Gastrocnemius medialis (tissue), 4 donors: ENCODE data around the gene SAC3D1. TPM values are rescaled to one million over a fixed set of nuclear protein-coding genes. Genes with fewer than 3 reads are reported as not detected.
"Not testable (repeated sequence)": the region's sequence is repeated elsewhere in the genome, so short reads cannot be mapped to it uniquely, and the experiment has no call there.

ENCODE experiments used
- ATAC-seq, 2 donors: fragments of 150-250 bp; one replicate each; pipeline ENCODE4 v1.9.1; 2016
- DNase-seq, 2 donors: peaks; one replicate each; pipeline ENCODE4 v3.0.0-alpha.2; 2019
- H3K27ac ChIP-seq, 4 donors: fragments of 200-600 bp; sonication (generic); 1 replicate in 1 of 4; 2 replicates in 3 of 4; pipeline ENCODE4 v1.5.1; 2016 to 2018; ENCODE audit warnings: mild to moderate bottlenecking in 2 of 4, moderate library complexity in 1 of 4
- H3K27me3 ChIP-seq, 3 donors: fragments of 200-600 bp; sonication (generic) in 2 of 3; 1 replicate in 1 of 3; 2 replicates in 2 of 3; pipeline versions ENCODE4 v1.5.1 to v1.6.0; 2016 to 2019; ENCODE audit warnings: mild to moderate bottlenecking in 1 of 3, moderate library complexity in 1 of 3
- H3K36me3 ChIP-seq, 2 donors: fragments of 200-600 bp; sonication (generic) in 1 of 2; one replicate each; pipeline ENCODE4 v1.5.1; 2017 to 2018
- H3K4me1 ChIP-seq, 2 donors: fragments of 200-600 bp; sonication (generic) in 1 of 2; one replicate each; pipeline ENCODE4 v1.5.1; 2016 to 2017; ENCODE audit warnings: mild to moderate bottlenecking in 2 of 2
- H3K4me3 ChIP-seq, 4 donors: fragments of 200-600 bp; sonication (generic) in 3 of 4; 1 replicate in 1 of 4; 2 replicates in 3 of 4; pipeline ENCODE4 v1.5.1; 2016 to 2019; ENCODE audit warnings: mild to moderate bottlenecking in 2 of 4
- H3K9me3 ChIP-seq, 3 donors: fragments of 200-600 bp; sonication (generic) in 2 of 3; 1 replicate in 1 of 3; 2 replicates in 2 of 3; pipeline ENCODE4 v1.5.1; 2016 to 2019
- CTCF ChIP-seq, 5 experiments: fragments of 450-650 bp in 3 of 5; fragments of 200-600 bp in 2 of 5; sonication (generic) in 2 of 5; IDR thresholded peaks in 4 of 5; conservative IDR thresholded peaks in 1 of 5; 1 replicate in 4 of 5; 2 replicates in 1 of 5; pipeline ENCODE4 v1.5.1; 2016 to 2019; ENCODE audit warnings: antibody characterized with exemption in 5 of 5, mild to moderate bottlenecking in 3 of 5, moderate library complexity in 3 of 5
- POLR2A ChIP-seq, 2 donors: fragments of 450-650 bp; IDR thresholded peaks; one replicate each; pipeline ENCODE4 v1.6.1; 2017; ENCODE audit warnings: antibody characterized with exemption in 2 of 2, mild to moderate bottlenecking in 2 of 2, moderate library complexity in 2 of 2
- in situ Hi-C, 4 donors: fragments of 200-750 bp; cut with MboI; loops; one replicate each; pipeline versions ENCODE4 v1.15.0 to v1.8.0; 2017; ENCODE audit warnings: low sequenced_read_pairs in 4 of 4
- intact Hi-C: fragments of 100-400 bp; cut with DNase I; formaldehyde crosslinking; loops from one replicate; pipeline ENCODE4 v1.15.1; 2023; ENCODE audit warnings: low total_unique reads
- total RNA-seq, 4 donors: library from RNA; depleted of rRNA; stranded (reverse); fragments of >200 nt; gene quantifications; one replicate each; pipeline versions ENCODE4 v1.1.0 to v1.2.3, GENCODE V29; 2016

SAC3D1 gene
- total RNA-seq, 4 donors from 2014 or later, result 9.0 to 27.2 (median 14.4) TPM

- Histone ChIP-seq H3K4me3 (no peak overlapping the region), H3K9me3 (no peaks in the 10 kb centered on the region), H3K36me3 (peaks cover 0 to 45% of the 10 kb centered on the region in 2 donors), H3K27ac (no peak overlapping the region), H3K4me1 (peaks cover 7 to 11% of the 10 kb centered on the region in 2 donors), H3K27me3 (no peaks in the 10 kb centered on the region)
- no peak for ATAC-seq
- TF ChIP-seq POLR2A (IDR thresholded peaks at IDR 0.05) (no peak), CTCF (IDR thresholded peaks at IDR 0.05 in 4 of 5, conservative IDR thresholded peaks at IDR 0.05 in 1 of 5) (no peak)
- intact Hi-C loops, result loop anchor here (2.0 kb wide), 1 partner anchor 37 kb away; no protein-coding TSS in a partner anchor
- in situ Hi-C loops, result loop anchor here in 1 of 4 donors (10.0 kb wide), 1 partner anchor 95 kb away; the partner anchor contains the start of gene PPP2R5B
- DNase-seq, result no peak
Observed at GRCh38 chr11:65019824-65020223, 21.2 kb upstream of the SAC3D1 start.

GRCh38 chr11:65021003-65021402, 20.0 kb upstream of the SAC3D1 start:
- no peak overlapping the region for H3K27ac ChIP-seq
- DNase-seq, result no peak
- no peaks in the 10 kb centered on the region for H3K4me1 ChIP-seq
- H3K9me3 ChIP-seq, result no peaks in the 10 kb centered on the region
- TF ChIP-seq CTCF (IDR thresholded peaks at IDR 0.05 in 4 of 5, conservative IDR thresholded peaks at IDR 0.05 in 1 of 5) (no peak), POLR2A (IDR thresholded peaks at IDR 0.05) (no peak)
- peaks cover 0 to 45% of the 10 kb centered on the region in 2 donors for H3K36me3 ChIP-seq
- in situ Hi-C loops, result loop anchor here in 1 of 4 donors (10.0 kb wide), 1 partner anchor 96 kb away; the partner anchor contains the start of gene PPP2R5B
- no peak for ATAC-seq
- H3K4me3 ChIP-seq, result no peak overlapping the region
- intact Hi-C loops, result loop anchor here (2.0 kb wide), 1 partner anchor 36 kb away; no protein-coding TSS in a partner anchor
- no peaks in the 10 kb centered on the region for H3K27me3 ChIP-seq

GRCh38 chr11:65021509-65021908, 19.5 kb upstream of the SAC3D1 start:
- no peak overlapping the region for H3K4me3 ChIP-seq
- DNase-seq (no peak), ATAC-seq (no peak)
- in situ Hi-C loops (loop anchor here in 1 of 4 donors (10.0 kb wide), 1 partner anchor 97 kb away; the partner anchor contains the start of gene PPP2R5B), intact Hi-C loops (loop anchor here (2.0 kb wide), 1 partner anchor 35 kb away; no protein-coding TSS in a partner anchor)
- no peaks in the 10 kb centered on the region for H3K4me1 ChIP-seq
- H3K27ac ChIP-seq, result no peak overlapping the region
- H3K9me3 ChIP-seq, result no peaks in the 10 kb centered on the region
- H3K36me3 ChIP-seq, result peaks cover 0 to 45% of the 10 kb centered on the region in 2 donors
- no peak for TF ChIP-seq CTCF (IDR thresholded peaks at IDR 0.05 in 4 of 5, conservative IDR thresholded peaks at IDR 0.05 in 1 of 5)
- TF ChIP-seq POLR2A (IDR thresholded peaks at IDR 0.05), result no peak
- H3K27me3 ChIP-seq, result no peaks in the 10 kb centered on the region

GRCh38 chr11:65023502-65023901, 17.5 kb upstream of the SAC3D1 start:
- not testable (repeated sequence) for DNase-seq, ATAC-seq
- in situ Hi-C loops, result loop anchor here in 1 of 4 donors (10.0 kb wide), 1 partner anchor 99 kb away; the partner anchor contains the start of gene PPP2R5B

GRCh38 chr11:65026810-65027209, 14.2 kb upstream of the SAC3D1 start:
- no peaks in the 10 kb centered on the region for H3K27me3 ChIP-seq
- H3K36me3 ChIP-seq, result peaks cover 0 to 11% of the 10 kb centered on the region in 2 donors
- H3K4me3 ChIP-seq, result peak overlapping the region; percentile 61 to 73 (median 70)
- in situ Hi-C loops (loop anchor here in 2 of 4 donors (5.0 to 10.0 kb wide), 2 partner anchors 102 to 110 kb away; partner anchors contain the start of genes ATG2A (in 1 of the 2) and PPP2R5B (in 1 of the 2)), intact Hi-C loops (loop anchor here (1.0 to 5.0 kb wide), 8 partner anchors 13 to 890 kb away; partner anchors contain the start of genes ARL2, ATG2A, C11orf68 and CDCA5)
- ATAC-seq, result no peak
- peak overlapping the region; percentile 83 to 94 (median 89) for H3K27ac ChIP-seq
- no peak for DNase-seq
- no peaks in the 10 kb centered on the region for H3K9me3 ChIP-seq
- TF ChIP-seq CTCF (IDR thresholded peaks at IDR 0.05 in 4 of 5, conservative IDR thresholded peaks at IDR 0.05 in 1 of 5), result no peak
- no peak for TF ChIP-seq POLR2A (IDR thresholded peaks at IDR 0.05)
- H3K4me1 ChIP-seq, result peaks cover 12 to 13% of the 10 kb centered on the region in 2 donors

More at GRCh38 chr11:65023502-65023901, 17.5 kb upstream of the SAC3D1 start:
- H3K36me3 ChIP-seq, result peaks cover 0 to 37% of the 10 kb centered on the region in 2 donors
- H3K4me3 ChIP-seq, intact Hi-C loops, H3K27me3 ChIP-seq, H3K9me3 ChIP-seq, H3K27ac ChIP-seq: not testable (repeated sequence)
- H3K4me1 ChIP-seq, result peaks cover 10 to 11% of the 10 kb centered on the region in 2 donors
